Ishikawa (cell line): Measurements from ENCODE around the gene SMAD3.

Source experiments
- CEBPB ChIP-seq: IDR thresholded peaks from 2 replicates; pipeline ENCODE4 v1.6.1; 2012
- CREB1 ChIP-seq: IDR thresholded peaks from 2 replicates; pipeline ENCODE4 v1.6.1; 2012; ENCODE audit warnings: low read depth
- EGR1 ChIP-seq: IDR thresholded peaks from 2 replicates; pipeline ENCODE4 v1.6.1; 2012
- EP300 ChIP-seq: IDR thresholded peaks from 2 replicates; pipeline ENCODE4 v1.6.1; 2012; ENCODE audit warnings: borderline replicate concordance
- FOXM1 ChIP-seq: IDR thresholded peaks from 2 replicates; pipeline ENCODE4 v1.6.1; 2012; ENCODE audit warnings: low read depth, borderline replicate concordance
- MAX ChIP-seq: IDR thresholded peaks from 2 replicates; pipeline ENCODE4 v1.6.1; 2012
- NFIC ChIP-seq: IDR thresholded peaks from 2 replicates; pipeline ENCODE4 v1.6.1; 2012
- RAD21 ChIP-seq: IDR thresholded peaks from 2 replicates; pipeline ENCODE4 v1.6.1; 2012; ENCODE audit warnings: low read depth
- REST ChIP-seq: IDR thresholded peaks from 2 replicates; pipeline ENCODE4 v1.6.1; 2012; ENCODE audit warnings: low read depth, mild to moderate bottlenecking
- TAF1 ChIP-seq: IDR thresholded peaks from 2 replicates; pipeline ENCODE4 v1.6.1; 2012; ENCODE audit warnings: low read depth, mild to moderate bottlenecking
- TCF12 ChIP-seq: IDR thresholded peaks from 2 replicates; pipeline ENCODE4 v1.6.1; 2012; ENCODE audit warnings: low read depth
- TEAD4 ChIP-seq: IDR thresholded peaks from 2 replicates; pipeline ENCODE4 v1.6.1; 2012
- USF1 ChIP-seq: IDR thresholded peaks from 2 replicates; pipeline ENCODE4 v1.6.1; 2012
- YY1 ChIP-seq: IDR thresholded peaks from 2 replicates; pipeline ENCODE4 v1.6.1; 2012; ENCODE audit warnings: low read depth
- ZBTB7A ChIP-seq: IDR thresholded peaks from 2 replicates; pipeline ENCODE4 v1.6.1; 2012; ENCODE audit warnings: low read depth

Gene SMAD3

DNA sequence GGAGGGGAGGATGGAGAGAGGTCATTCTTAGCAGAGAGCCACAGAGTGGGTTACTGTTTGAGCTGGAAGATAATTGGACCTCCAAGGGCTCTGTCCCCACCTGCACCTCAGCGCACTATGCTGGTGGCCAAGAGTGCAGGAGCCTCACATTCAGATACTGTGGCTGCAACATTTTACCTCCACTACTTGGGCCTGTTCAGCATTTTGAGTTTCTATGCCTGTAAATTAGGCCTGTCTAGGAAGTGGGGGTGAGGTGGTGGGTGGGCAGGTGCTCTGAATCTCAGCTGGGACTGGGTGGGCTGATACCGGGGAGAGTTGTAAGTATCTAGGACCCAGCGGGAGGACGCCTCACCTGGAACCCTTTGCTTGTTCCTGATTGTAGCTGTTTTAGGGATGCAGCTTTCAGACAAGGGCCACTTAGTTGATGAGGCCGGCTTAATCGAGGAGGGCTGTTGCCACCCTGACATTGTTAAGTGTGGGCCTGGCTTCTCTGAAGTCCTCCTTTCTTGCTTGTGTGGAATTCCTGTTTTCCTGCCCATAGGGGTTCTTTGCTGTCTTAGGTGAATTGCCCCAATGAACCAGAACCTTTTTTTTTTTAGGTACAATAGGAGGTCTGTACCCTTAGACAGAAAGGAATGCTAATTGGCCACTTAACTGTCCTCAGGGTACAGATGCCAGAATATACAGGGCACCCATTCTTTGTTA lies 83.8 kb downstream of the SMAD3 start:
- TF ChIP-seq EP300 (peak; percentile 57; the same call in 1 of the 2 replicates), NFIC (peak; percentile 61), TEAD4 (peak; percentile 83), EGR1 (no peak)

DNA sequence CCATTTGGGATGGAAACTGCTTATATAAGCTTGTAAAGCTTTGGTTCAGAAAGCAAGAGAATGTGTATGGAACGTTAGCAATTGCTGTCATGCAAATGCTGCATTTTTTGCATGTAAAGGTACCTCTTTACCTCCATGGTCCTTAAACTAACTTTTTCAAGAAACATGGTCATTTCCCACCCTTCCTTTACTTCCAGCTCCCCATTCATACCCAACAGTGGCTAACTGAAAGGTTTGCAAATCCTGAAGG lies 84.3 kb downstream of the SMAD3 start:
- no peak for TF ChIP-seq YY1
- TF ChIP-seq ZBTB7A, result no peak

DNA sequence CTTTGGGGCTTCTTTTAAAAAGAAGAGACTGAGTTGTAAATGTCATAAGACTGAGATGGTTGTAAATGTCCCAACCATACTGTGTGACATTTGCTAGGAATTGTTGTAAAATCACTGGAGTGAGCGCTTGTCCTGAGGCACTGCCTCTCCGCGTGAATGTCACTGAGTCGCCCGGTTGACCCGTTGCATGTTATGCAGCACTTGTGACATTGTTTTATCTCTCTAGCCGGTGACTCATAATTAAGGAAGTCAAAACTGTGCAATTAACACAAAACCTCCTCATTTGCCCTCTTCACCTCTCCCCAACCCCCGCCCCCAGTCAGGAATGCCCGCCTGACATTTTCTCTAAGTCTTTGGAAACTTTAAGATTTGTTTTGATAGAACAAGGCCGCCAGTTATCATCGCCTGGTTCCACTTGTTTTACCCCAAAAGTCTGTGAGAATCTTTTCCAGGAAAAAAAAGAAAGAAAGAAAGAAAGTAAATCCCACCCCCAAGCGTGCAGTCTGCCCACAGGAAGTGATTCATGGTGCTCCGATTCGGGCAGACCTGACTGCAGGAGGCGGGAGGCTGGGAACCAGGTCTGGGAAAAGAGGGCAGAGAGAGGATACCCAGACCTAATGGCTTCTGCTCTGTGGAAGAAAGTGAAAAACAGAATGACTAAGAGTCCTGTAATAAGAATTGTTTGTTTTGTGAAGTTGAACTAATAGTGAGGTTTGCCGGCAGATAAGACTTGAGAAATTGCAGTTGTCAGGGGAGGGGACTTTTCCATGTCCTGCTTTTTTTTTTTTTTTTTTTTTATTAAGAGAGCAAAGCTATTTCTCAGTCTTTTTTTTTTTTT lies 84.8 kb downstream of the SMAD3 start:
- TF ChIP-seq EP300, result peak; percentile 87
- 0 out of 2 replicates have a peak, but pooled peaks have one; percentile 7 for TF ChIP-seq ZBTB7A
- TF ChIP-seq NFIC, result peak; percentile 71; the same call in 1 of the 2 replicates
- TF ChIP-seq CEBPB, result peak; percentile 68
- no peak for TF ChIP-seq REST
- TF ChIP-seq USF1, result no peak
- peak; percentile 35; the same call in 1 of the 2 replicates for TF ChIP-seq MAX
- peak; percentile 24; the same call in 1 of the 2 replicates for TF ChIP-seq RAD21
- peak; percentile 79 for TF ChIP-seq TEAD4
- TF ChIP-seq EGR1, result no peak
- peak; percentile 87 for TF ChIP-seq TCF12
- TF ChIP-seq CREB1, result peak; percentile 18; the same call in 1 of the 2 replicates
- TF ChIP-seq YY1, result peak; percentile 44; the same call in 1 of the 2 replicates
- peak; percentile 84 for TF ChIP-seq FOXM1
- no peak for TF ChIP-seq TAF1

DNA sequence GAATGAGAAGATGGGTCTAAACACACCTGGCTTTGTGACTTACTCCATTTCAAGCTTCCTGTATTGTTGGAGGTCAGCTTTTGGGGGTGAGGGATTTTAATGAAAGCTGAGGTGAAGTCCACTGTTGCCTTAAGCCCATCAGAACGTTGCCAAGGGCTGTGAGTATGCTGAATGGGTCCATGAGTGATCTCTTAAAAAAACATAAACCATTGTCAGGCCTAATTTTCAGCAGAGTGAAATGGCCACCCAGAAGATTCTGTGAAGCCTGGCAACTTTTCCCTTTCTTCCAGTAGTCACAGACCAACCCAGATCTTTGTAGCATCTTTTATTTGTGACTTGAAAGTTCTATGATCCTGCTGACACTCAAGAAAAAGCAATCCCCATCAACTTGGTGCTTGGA lies 87.0 kb downstream of the SMAD3 start:
- TF ChIP-seq CEBPB (no peak), EGR1 (no peak), TCF12 (no peak), YY1 (no peak), EP300 (no peak), FOXM1 (no peak), USF1 (no peak), REST (no peak), TAF1 (no peak), NFIC (no peak)

DNA sequence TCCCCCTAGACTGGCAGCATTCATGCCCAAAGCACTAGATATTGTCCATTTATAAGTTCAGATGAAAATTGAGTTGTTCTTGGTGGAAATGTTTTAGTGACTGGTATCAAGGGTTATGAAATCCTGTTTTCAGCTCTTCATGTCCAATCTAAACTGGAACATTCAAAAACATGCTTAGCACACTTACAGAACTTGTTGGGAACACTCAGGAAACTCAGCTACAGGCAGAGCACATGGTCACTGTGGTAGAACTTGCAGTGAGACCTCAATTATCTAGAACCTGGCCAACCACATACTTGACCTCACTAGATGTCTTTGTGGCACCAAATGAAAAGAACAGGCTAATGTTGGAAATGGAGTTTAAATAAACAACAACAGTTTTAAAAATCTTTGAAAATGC lies 88.8 kb downstream of the SMAD3 start:
- TF ChIP-seq TCF12, result no peak

GRCh38 chr15:67156426-67156825 lies 91.0 kb downstream of the SMAD3 start:
- TF ChIP-seq FOXM1 (no peak), CEBPB (peak; percentile 78)

DNA sequence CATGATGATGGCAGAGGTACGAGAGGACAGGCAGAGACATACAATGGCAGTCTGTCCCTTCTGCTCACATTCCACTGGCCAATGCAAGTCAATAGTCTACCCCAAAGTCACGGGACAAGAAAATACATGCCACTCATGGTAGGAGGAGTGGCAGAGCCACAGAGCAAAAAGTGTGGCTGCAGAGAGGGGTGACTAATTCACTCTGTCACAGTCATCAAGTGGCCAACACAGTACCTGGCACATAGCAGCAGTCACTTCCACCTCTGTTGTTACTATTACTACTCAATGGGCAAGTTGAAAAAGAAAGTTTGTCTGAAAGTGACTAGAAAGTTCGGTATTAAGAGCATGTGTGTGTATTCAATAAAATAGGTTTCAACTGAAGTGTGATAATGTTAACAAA lies 91.4 kb downstream of the SMAD3 start:
- TF ChIP-seq EGR1 (no peak), EP300 (no peak), FOXM1 (no peak), REST (no peak), TCF12 (no peak), YY1 (no peak), CREB1 (no peak), RAD21 (no peak), MAX (no peak), TAF1 (no peak), NFIC (no peak), TEAD4 (no peak), CEBPB (no peak), USF1 (no peak), ZBTB7A (no peak)
